GM19468 (cell line): Measurements from ENCODE around the gene MACROD1.

ENCODE experiments used
- ATAC-seq: cut with Tn5 transposase; IDR thresholded peaks from one replicate; pipeline ENCODE4 v1.9.1; 2021; ENCODE audit warnings: mild to moderate bottlenecking, moderate library complexity, moderate number of reproducible peaks; ENCODE audit not compliant: unreplicated experiment; ENCODE audit errors: extremely low read depth

The MACROD1 gene

DNA sequence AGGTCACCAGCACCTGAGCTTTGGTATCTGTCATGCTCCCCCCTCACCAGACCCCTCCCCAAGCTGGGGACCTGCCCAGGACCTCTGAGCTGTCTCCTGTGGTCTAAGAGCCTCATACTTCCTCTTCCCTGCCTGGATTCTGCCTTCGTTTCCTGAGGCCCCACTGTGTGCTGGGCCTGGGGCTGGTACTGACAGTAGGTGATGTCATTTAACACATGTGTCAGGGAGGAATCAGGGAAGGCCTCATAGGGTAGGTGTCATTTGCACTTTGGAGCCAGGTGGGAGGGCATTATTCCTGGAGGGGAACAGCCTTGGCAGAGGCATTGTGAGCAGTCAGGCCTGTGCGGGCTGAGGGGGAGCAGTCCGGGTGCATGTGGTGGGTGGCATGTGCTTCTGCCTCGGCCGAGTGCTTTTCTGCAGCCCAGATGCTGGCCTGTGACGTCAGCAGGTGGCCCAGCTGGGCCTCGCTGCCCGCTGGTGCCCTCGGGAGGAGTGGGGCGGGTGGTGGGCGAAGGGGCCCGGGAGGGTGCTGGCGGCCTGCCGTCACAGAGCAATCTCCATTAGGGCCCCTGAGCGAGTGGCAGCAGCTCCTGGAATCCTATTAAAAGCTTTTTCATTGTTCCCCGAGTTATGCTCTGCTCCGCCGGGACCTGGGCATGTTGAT is 121.1 kb downstream of the MACROD1 start:
- ATAC-seq = no peak

DNA sequence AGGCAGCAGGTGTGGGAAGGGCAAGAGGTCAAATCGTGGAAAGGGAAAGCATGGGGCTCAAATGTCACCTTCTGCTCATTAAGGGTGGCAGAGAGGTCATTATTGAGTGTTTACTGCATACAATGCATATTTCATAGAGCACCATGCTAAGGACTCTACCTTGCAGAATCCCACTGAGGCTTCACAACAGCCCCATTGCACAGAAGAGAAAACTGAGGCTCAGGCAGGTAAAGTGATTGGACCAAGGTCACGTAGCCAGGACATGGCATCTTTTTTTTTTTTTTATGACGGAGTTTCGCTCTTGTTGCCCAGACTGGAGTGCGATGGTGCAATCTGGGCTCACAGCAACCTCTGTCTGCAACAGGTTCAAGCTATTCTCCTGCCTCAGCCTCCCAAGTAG is 122.4 kb downstream of the MACROD1 start:
- ATAC-seq = no peak

DNA sequence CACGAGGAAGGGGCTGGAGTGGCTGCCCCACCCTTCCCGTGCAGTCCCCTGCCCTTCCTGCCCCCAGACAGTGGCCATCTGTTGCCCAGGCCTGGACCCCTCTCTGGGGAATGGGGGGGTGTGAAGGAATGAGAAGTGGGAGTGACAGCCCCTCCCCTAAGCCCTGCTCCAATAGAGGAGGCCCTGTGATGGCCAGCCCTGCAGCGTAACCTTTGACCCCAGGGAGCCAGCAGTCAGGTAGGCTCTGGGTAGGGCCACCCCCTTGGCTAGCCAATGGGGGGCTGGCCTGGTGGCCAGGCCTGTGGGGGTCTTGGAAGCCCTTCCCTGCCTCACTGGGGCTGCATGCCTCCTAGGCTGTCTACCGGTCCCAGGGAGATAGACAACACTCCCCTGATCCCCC is 123.6 kb downstream of the MACROD1 start:
- no peak for ATAC-seq

- no peak for ATAC-seq
Measured at GRCh38 chr11:64041846-64042245, 124.1 kb downstream of the MACROD1 start.

DNA sequence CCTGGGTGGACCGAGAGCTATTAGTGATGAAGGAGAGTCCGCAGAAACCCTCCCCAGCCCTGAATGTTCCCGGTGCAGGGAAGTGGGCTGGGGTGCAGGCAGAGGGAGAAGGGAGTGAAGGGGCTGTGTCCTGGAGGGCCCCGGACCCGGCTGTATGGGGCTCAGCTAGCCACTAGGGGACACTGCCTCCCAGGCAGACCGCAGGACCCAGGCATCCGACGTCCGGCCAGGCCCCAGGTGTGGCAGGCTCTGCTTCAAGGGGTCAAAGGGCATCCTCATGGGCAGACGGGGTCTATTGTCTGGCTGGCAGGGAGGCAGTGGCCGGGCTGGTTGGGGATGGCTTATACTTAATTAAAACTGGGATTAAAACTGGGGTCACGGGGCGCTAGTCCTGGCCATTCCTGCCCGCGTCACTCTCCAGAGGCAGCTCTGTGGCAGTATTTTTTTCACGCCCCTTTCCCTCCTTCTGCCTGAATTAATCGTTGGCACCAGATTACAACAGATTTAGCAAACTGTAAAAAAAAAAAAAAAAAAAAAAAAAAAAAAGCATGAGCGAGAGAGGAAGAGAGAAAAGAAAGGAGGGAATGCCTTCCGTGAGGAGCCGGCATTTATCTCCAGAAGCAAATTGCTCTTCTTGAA is 125.1 kb downstream of the MACROD1 start:
- no peak for ATAC-seq

DNA sequence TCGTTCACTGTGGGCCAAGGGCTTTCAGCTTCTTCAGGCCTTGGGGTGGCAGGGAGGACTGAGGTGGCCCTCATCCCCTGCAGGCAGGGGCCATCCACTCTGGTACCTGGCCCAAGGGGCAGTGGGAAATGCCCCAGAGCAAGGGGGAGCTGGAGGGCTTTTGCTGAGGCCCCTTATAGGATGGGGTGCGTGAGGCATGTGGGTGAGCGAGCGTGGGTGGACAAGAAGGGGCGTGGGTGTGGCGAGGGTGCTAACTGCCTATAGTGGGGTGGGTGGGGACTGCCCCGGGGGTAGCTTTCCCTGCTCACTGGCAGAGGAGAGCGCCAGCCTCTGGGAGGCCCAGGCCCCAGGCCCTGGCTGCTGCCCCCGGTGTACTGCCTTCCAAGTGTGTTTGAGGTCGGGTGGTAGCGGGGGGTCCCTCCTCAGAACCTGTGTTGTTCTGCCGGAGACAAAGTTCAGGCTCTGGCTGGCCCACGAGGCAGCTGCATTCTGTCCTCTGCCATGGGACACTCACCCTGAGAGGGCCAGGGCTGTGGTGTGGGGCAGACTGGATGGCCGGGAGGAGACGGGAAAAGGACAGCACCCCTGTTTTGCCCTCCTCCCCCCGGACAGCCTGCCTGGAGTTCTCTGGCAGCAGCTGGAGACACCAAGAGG is 126.8 kb downstream of the MACROD1 start:
- no peak for ATAC-seq

DNA sequence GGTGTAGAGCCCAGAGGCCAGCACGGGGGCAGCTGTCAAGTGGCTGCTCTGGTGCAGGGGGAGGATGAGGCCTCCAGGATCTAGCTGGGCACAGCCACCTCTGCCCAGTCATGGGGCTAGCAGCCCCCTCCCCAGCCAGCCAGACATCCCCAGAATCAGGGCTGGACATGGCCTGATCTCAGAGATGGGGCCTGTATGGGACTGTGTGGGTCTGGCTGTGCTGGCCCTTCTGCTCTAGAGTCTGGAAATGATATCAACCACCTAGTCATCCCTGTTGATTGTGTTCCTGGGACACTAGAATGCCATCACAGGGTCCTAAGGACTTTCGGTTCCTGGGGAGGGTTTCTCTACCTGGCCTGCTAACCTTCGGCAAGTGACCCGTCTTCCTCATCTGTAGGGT is 127.4 kb downstream of the MACROD1 start:
- no peak for ATAC-seq

- ATAC-seq = no peak
Measured at GRCh38 chr11:64037027-64037634, 128.8 kb downstream of the MACROD1 start.

DNA sequence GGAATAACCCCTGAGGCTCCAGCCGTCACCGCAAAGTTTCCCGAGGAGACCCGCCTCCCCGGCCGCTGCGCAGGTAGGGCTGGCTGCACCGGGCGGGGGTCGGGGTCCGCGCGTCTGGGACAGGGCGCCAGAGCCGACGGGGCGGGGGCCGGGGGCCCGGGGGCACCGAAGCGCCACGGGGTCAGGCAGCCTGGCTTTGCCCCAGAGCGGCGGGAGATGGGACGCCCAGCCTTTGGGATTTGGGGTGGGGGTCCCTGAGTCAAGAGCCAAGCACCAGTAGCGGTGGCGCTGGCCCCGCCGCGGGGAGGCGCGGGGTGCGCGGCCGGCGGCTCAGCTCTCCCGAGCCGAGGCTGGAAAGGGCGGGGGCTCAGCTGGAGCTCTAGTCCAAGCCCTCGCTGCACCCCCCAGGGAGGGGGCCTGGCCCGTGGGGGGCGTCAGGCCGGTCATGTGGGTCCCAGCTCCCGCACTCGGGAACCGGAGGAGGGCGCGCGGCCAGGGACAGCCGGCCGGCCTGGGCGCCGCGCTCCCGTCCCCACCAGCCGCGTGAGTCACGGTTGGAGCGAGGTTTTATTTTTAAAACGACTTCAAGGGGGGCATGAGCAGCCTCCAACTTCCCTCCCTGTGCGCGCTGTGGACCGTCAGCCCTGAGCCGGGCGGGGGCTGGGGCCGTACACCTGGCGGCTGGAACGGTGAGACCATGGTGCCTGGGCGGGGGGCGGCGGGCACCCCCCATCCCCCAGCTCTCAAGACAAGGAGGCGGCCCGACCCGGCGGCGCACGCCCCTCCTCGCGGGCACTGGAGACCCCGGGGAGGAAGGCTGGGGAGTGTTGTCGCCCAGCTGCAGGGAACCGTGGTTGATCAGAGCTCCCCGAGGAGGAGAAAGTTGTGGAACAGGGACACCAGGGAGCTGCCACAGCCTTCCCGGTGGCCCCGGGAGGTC is 129.6 kb downstream of the MACROD1 start:
- no peak for ATAC-seq

DNA sequence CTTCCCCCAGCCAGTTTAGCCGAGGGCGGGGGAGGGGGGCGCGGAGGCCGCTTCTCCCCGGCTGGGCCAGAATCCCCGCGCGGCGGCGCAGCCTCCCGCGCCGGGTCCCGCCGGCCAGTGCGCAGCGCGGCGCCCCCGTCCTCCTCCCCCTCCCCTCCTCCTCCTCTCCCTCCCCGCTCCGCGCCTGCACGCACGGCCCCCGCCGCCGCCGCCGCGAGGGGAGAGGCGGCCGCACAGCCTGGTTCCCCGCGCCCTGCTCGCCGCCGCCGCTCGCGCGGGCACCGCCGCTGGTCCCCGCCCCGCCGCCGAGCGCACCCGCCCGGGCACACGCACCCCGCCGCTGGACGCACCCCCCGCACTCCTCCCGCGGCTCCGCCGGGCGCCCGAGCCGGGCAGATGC is 130.3 kb downstream of the MACROD1 start, which contains the start of gene FLRT1:
Gene FLRT1, plus strand, starts transcription at position 356 of the 400 bp plus-strand sequence. CDS start 80,337 bp downstream, outside the sequence.
- no peak for ATAC-seq

GRCh38 chr11:64035081-64035524 is 130.8 kb downstream of the MACROD1 start:
- no peak for ATAC-seq

DNA sequence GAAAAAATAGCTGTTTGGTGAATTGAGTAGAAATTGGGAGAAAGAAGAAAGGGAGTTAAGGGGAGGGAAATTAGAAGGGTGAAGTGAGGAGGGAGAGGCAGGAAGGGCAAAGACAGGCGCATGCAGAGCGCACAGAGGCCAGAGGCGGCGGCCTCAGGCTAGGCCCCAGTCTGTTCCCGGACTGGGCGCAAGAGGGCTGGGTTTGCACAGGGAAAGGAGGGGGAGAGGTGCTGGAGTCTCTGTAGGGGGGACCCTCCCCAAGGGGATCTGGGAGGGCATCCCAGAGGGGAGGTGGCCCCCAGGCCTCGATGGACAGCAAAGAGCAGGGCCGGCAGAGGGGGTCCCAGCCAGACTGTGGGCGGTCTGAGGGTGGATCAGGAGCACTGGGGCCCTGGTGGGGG is 131.5 kb downstream of the MACROD1 start:
- ATAC-seq = no peak

DNA sequence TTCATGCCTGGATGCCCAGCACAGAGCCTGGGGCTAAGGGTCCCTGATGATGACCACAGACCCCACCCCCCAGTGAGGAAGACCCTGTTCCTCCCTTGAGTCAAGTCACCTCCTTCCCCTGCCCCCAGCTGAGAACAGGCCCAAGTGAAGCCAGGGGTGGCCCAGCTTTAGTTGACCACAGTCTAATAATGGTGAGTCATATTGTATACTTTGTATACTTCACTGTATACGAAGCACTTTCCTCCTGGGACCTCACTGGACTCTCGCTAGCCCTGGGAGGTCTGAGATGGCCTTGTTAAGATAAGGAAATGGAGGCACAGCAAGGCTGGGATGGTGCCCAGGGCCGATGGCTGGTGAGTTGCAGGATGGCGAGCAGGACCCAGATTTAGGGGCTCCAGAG is 133.9 kb downstream of the MACROD1 start:
- no peak for ATAC-seq

GRCh38 chr11:64031001-64031400 is 134.9 kb downstream of the MACROD1 start:
- no peak for ATAC-seq

DNA sequence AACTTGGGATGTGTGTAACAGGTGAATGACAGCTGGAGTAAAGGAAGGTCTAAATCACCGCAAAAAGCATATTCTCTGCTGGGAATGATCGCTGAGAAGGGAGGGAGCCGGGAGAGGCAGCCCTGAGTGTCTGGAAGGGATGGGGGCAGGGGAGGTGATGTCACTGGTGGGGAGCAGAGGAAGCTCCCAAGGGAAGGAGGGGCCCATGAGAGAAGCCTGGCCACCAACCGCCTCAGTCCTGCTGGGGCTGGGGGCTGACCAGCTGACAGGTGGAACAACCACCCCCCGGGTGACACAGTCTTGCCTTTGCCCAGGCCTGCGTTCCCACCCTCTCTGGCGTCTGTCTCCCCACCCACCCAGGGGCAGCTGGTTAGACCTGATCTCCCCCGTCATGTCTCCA is 136.1 kb downstream of the MACROD1 start:
- no peak for ATAC-seq

GRCh38 chr11:64028398-64029115 is 137.4 kb downstream of the MACROD1 start:
- ATAC-seq = no peak

DNA sequence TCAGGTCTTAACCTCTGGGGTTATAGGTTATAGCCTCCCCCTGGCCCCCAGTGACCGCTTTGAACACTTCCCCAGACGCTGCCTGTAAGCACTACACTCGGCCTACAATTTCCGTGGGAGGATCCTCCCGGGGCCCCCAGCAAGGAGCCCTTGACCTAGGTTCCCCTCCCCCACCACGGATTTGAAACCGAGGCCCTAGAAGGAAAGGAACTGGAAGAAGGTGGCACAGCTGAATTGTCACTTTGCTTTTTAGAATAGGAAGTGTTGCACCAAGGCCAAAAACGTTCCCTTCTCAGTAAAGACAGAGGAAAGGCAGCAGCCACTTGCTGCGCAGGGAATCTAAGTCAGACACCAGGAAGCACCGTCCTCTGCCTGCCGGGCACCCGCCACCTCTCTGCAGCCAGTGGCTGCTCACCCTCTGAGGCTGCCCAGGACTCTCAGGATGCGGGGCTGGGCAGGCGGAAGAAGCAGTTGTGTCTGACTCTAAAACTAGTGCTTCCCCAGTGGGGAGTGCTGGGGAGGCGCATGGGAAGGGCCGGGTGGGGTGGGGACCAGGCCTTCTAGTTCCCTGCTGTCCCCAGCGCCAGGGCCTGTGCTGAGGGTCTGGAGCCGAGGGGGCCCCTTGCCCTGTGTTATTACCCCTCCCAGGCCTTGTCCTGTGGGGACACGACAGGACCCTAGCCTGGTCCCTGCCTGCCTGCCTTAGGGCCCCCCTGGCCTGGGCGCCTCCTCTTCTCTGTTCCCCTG is 138.1 kb downstream of the MACROD1 start:
- ATAC-seq = no peak

DNA sequence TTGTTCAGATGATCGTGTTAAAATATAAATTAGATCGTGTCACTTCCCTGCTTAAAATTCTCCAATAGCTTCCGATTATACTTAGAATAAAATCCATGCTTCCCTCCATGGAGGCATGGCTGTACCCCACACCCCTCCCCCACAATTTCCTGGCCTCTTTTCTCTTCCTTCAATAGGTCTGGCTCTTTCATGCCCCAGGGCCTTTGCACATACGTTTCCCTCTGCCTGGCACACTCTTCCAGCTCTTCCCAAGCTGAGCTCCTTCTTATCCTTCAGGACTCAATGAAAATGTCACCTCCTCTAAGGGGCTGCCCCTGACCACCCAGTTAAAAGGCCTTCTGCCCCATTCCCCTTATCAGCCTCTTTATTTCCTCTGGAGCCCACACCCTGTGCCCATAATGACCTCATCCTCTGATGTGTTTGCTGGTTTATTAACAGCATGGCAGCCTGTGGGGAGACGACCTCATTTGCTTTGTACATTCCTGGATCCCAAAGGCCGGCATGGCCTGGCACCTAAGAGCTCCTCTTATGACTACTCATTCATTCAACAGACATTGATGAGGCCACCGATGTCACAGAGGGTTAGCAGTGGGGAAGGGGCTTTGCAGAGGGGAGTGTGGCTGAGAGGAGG is 139.2 kb downstream of the MACROD1 start:
- no peak for ATAC-seq
